HFF-Myc (cell line): ENCODE measurements around the gene CEP164.

Experiments
- DNase-seq: peaks from one replicate; pipeline ENCODE4 v3.0.0-alpha.2; 2011; ENCODE audit warnings: low read depth; ENCODE audit errors: extremely low read depth
- H3K4me3 ChIP-seq: replicated peaks from 2 replicates; pipeline ENCODE4 v1.5.1; 2011; ENCODE audit warnings: low read depth, mild to moderate bottlenecking, control low read depth, low read length
- TF ChIP-seq, protein P1 (sequence below): IDR thresholded peaks from 2 replicates; pipeline ENCODE4 v1.5.1; 2012; ENCODE audit warnings: mild to moderate bottlenecking, low read depth, low read length, control low read depth; ENCODE audit errors: missing control alignments

The CEP164 gene

DNA sequence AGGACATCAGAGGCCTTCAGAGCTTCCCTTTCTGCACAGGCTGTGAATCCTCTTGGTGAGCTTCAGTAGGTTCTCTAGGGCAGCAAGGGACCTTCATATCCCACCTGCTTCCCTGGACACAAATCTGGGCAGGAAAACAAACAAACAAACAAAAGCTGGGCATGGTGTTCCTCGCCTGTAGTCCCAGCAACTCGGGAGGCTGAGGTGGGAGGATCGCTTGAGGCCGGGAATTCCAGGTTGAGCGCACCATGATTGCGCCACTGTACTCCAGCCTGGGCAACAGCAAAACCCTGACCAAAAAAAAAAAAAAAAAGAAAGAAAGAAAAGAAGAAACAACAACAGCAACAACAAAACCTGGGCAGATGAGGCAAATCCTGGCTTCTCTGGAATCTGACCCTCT lies 92.9 kb downstream of the CEP164 start:
- H3K4me3 ChIP-seq = no peak overlapping the region
- DNase-seq = no peak
- TF ChIP-seq, protein P1, sequence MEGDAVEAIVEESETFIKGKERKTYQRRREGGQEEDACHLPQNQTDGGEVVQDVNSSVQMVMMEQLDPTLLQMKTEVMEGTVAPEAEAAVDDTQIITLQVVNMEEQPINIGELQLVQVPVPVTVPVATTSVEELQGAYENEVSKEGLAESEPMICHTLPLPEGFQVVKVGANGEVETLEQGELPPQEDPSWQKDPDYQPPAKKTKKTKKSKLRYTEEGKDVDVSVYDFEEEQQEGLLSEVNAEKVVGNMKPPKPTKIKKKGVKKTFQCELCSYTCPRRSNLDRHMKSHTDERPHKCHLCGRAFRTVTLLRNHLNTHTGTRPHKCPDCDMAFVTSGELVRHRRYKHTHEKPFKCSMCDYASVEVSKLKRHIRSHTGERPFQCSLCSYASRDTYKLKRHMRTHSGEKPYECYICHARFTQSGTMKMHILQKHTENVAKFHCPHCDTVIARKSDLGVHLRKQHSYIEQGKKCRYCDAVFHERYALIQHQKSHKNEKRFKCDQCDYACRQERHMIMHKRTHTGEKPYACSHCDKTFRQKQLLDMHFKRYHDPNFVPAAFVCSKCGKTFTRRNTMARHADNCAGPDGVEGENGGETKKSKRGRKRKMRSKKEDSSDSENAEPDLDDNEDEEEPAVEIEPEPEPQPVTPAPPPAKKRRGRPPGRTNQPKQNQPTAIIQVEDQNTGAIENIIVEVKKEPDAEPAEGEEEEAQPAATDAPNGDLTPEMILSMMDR = no peak

DNA sequence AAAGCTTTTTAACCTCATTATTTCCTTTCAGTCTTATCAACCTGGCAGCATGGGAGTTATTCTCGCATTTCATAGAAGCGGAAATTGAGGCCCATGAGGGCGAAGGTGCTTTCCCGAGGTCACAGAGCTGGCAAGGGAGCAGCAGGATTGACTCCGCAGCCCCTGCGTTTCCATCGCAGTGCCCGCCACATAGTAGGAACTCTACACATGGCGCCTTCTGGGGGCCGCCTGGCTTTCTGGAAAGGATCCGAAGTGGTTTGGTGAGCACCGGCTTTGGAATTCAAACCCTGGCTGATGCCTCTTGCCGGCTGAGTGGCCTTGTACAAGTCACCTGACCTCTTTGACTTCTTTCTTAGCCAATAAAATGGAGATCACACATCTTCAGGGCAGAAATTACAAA lies 93.4 kb downstream of the CEP164 start:
- TF ChIP-seq, protein P1 = no peak
- DNase-seq = no peak
- H3K4me3 ChIP-seq = no peak overlapping the region

DNA sequence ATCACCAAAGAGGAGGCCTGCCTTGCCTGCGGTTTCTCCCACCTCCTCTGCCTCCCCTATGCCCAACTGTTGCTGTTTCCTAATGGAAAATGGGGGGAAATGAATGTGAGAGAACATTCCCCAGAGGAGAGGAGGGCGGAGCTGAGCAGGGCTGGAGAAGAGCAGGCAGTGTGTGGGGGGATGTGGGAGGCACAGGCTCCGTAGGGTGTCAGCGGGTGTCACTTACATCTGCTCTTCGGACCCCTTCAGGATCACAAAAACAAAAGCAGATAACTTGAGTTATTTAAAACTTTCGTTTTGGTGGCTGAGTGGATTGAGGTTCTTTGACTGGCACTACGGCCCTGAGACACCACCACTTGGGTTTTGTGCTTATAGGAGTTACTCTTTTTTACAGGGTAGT lies 93.8 kb downstream of the CEP164 start:
- TF ChIP-seq, protein P1 = no peak
- H3K4me3 ChIP-seq = no peak overlapping the region
- DNase-seq = no peak

DNA sequence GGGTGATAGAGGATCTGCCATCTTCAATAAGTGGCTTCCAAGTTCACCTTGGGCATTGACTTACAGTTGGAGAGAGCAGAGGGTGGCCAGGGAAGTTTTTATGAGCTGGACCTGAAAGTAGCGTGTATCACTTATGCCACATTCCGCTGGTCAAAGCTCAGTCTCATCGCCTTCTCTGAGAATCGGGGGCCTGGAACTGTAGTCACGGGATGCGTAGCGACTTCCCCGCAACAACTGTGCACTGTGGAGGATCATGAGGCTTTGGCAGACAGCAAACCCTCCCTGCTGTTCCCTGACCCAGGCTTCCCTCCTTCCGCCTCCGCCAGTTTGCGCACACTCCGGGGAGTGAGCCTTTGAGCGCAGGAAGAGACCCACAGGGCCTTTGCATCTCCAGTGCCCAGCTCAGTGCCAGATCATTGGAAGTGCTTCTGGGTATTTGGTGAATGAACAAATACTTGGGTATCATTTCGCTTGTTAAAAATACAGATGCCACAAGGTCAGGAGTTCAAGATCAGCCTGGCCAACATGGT lies 95.5 kb downstream of the CEP164 start:
- no peak overlapping the region for H3K4me3 ChIP-seq
- DNase-seq = no peak
- TF ChIP-seq, protein P1 = no peak

DNA sequence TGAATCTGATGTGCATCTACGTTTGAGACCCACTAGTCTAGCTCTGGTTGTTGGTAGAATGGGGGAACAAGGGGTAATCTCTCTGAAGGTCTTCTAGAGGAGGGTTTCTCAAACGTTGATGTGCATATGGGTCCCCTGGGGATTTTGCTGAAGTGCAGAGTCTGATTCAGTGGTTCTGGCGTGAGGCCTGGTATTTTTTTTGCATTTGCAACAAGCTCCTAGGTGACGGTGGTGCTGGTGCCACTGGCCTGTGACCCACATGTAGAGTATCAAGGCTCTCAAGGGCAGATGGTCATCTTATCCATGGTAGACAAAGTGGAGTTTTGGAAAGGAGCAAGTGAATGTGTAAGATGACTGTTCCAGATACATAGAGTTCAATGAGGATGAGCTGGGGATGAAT lies 97.1 kb downstream of the CEP164 start:
- H3K4me3 ChIP-seq = no peak overlapping the region
- TF ChIP-seq, protein P1 = no peak
- DNase-seq = no peak

DNA sequence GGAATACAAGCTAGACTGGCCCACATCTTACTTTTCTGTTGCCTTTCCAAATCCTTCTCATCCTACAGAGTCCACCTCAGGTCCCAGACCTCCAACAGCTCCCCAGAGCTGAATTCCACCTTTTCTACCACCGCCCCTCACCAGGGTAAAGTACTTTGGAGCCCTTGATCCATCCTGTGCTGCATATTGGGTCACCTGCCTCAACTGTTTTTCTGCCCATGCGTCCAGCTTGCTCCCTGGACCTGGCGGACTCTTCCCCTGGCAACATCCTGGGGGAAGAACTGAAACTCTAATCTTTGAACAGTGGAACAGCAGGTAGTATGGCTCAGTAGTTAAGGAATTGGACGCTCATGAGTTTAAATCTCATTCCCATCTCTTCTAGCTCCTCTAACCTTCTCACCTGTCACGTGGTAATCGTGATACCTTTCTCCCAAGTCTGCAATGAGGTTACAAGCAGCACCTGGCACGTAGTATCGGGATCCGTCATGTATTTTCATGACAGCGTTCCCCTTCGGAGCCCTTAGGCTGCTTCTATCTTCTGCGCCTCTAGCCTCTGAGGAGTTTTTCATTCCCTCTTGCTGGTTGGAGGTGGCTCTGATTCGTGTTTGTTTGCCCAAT lies 98.1 kb downstream of the CEP164 start:
- DNase-seq = no peak
- TF ChIP-seq, protein P1 = no peak
- H3K4me3 ChIP-seq = no peak overlapping the region

DNA sequence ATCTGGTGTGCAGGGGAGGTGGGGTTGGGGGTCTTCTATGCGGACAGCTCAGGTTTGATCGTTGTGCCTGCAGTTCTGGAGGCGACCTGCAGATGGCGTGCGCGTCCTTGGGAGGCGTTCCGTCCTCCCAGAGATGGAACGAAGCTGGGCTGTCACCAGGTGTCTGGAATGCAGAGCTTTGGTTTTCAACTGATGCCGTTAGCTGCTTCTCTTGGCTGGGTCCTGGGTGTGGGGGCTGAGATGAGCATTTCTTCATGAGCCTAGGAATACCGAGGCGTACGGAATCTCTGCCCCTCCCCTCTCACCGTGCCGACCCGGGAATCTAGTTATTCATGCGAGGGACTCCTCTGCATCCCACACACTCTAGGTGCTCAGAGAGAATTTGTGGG lies 98.6 kb downstream of the CEP164 start:
- H3K4me3 ChIP-seq = no peak overlapping the region
- TF ChIP-seq, protein P1 = peak; percentile 99
- DNase-seq = peak; percentile 7
